ENCODE data around the gene ERG.

The ERG gene

DNA sequence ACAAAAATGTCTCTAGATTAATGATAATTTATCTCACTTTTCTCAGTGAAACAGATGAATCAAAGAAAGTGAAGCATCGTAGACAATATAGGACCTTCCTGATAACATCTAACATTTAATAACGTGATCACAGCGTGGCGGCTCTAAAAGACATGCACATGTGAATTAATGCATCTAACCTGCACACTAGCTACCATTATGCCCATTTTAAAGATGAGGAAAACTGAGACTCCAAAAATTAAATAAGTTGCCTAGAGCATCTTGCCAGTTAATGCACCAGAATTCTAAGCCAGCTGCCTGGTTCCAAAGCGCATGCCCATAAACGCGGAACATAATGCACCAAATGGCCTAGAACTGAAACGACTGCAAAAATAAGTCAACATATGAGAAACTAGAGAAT lies 23.5 kb downstream of the ERG start:
- DNase-seq (ENCODE audit: low read depth in 2 of 2, low spot score in 1 of 2), result no peak

DNA sequence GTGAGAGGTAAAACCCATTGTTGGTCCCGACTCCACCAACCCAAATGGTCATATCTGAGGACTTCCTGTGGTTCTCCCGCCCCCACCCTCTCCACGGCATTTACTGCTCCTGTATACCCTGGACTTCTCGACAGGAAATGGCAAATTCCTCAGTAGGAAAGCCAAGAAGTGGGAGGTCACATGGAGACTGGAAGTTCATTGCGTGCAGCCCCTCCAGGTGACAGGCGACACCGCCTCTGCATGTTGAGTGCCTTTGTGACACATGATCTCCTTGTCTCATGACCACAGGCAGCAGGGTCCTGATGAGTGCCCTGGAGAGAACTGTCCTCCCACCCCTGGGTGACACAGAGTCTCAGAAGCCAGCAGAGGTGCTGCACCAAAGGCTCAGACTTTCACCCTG lies 24.2 kb downstream of the ERG start:
- no peak for DNase-seq (ENCODE audit: low read depth in 2 of 2, low spot score in 1 of 2)

DNA sequence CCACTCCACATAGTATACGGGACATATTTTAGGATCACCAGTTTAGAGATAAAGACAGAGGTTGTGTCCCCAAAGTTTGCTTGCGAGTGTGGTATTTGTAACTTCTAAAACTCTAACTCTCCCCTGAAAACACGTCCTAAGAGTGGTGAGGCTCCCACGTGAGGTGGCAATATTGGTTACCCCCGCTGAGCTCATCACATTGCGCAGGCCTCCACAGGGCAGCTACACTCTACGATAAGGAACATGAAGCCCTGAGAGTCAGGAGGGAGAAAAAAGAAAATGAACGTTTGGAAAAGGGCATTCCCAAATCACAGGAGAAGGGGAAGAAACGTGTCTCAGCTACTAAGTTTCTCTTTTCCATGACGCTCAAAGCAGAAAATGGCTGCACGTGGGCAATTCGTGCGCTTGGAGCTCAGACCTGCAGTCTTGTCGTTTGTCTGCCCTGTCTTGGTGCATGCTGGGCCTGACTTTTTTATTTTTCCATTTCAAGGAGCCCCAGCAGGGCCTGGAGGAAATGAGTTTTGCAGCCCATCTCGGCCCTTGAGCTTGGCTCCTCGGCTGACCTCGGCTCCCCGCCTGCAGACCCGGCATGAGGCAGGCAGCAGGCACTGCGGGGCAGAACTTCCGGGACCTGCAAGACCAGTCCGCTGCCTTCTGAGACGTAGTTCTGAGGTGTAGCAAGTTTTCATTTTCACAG lies 25.7 kb downstream of the ERG start:
- DNase-seq (ENCODE audit: low read depth in 2 of 2, low spot score in 1 of 2), result no peak

DNA sequence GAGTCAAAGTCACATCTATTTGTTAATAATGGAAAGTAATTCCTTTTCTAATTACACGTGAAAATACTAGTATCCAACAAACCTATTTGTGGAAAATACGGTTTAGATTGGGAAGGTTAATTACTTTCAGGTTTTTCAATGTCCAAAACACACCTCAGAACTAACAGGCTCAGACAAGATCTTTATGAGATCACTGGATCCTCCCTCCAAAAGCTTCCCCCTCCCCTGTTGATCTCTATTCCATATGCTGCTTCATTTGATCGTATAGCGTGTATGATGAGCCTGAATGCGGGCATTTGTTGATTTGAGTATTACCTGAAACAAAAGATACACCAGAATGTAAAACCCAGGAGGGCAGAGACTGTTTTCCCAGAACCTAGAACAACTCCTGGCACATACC lies 26.5 kb downstream of the ERG start:
- DNase-seq (ENCODE audit: low read depth in 2 of 2, low spot score in 1 of 2), result no peak

DNA sequence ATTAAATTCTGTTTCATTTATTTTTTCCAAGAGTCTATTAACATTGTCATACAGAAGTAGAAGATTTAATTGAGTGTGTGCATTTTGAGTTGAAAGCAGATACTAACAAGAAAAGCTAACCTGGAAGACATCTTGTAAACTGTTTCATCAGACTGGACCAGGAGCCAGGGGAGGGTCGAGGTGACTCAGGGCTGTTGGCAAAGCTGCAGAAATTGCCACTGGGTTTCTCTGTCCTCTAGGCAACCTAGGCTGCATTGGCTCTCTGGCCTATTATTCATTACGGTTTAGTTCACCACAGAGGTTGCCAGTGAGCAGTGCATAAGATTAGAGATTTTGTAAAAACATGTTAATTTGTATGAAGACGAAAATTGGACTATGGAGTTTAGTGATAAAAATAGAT lies 27.5 kb downstream of the ERG start:
- DNase-seq (ENCODE audit: low read depth in 2 of 2, low spot score in 1 of 2), result no peak

DNA sequence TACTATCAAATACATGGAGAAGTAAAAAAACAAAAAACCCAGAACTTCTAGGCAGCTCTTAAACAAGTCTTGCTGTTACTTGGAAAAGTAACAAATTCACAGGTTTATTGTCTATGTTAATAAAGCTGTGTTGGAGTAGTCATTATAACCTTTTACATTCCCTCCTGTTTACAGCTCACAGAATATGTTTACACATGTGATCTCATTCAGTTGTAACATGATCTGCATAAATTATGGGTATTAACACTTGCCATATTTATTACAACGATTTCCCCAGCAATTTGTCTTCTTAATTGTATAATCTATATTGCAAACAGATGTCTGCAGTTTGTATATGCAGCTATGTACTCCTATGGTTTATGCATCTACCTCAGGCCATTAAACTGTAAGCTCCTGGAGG lies 28.6 kb downstream of the ERG start:
- DNase-seq (ENCODE audit: low read depth in 2 of 2, low spot score in 1 of 2), result no peak

DNA sequence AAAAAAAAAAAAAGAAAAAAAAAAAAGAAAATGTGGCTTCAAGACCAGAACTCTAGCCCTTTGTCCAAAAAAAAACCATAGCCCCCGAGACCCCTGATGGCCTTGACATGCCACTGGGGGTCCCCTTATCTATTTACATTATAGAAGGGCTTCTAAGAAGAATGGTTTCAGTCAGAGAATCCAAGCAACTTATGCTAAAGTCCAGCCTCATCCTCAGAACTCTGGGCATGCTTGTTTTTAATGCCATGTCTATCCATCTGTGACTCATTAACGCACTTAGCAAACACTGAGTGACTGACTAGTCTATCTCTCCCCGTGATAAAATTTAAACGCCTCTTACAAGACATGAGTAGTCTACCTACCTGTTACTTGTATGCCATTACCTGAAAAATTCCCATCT lies 29.3 kb downstream of the ERG start:
- DNase-seq (ENCODE audit: low read depth in 2 of 2, low spot score in 1 of 2), result no peak

DNA sequence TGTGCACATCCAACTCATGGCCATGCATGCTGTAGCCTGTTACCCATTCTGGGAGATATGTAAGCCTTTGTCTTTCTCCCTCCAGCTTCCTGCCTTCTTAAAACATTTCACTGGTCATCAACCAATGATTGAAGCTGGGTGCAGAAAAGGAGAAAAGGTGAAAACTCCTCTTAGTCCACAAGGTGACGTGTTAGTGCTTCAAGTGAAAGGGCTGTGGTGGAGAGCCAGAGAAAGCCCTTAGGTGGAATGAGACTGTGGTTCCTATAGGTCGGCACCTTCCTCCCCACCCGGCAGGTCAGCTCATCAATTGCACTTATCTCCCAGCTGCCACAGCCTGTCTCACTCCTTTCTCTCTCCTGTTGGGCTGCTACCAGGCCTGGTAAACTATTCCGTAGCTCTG lies 30.4 kb downstream of the ERG start:
- DNase-seq (ENCODE audit: low read depth in 2 of 2, low spot score in 1 of 2), result no peak

DNA sequence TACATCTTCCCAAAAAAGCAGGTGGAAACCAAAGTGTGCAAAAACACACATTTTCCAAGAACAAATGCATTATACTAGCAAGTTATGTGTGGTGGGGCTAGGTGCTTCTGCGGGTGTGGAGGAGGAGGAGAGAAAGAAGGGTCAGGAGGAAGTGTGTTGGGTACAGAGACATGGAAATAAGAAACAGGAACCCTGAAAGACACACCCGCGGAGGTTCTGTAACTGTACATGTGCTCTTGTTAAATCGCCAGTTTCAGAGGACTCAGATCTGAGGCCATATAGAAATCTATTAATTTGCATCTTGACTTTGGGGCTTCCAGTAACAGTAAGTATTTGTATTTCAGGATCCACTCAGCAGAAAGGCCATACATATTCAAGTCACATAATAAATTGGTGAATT lies 30.9 kb downstream of the ERG start:
- no peak for DNase-seq (ENCODE audit: low read depth in 2 of 2, low spot score in 1 of 2)

DNA sequence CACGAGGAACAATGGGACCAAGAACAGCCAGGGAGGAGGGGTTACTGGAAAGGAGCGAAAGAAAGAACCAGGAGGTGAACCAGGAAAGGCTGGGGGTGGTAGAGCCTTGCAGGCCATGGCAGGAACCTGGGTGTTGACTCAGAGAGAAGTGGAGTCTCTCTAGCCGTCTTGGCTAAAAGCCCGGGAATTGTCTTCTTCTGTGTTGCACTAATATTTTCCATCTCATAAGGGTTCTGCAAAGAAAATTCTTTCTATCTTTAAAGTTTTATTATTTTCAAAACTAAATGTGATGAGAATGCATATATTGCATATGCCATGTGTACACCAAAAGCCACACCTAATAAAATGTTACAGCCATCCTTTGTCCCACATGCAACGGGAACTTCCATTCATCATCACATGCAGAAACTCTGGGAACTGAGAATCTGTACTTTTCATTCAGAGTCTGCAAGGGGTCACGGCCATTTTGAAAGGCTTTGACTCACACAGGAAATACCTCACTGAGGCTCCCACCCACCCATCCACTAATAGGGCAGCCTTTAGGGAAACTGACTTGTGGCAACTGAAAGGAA lies 38.0 kb downstream of the ERG start:
- no peak for DNase-seq (ENCODE audit: low read depth in 2 of 2, low spot score in 1 of 2)

DNA sequence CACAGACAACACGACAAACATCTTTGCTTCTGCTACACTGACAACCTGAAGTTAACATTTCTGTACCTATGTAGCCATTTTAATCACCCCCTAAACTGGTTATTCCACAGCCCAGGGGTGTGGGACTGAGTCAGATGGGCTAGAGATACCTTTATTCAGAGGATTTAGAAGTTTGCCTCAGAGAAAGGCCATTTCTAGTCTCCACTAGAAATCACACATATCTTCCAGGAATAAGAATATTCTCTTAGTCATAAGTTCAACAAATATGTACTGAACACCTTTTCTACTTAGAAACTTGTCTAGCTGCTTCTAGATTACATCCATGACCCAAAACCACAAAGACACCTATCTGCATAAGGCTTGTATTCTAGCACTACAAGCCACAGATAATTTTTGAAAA lies 38.8 kb downstream of the ERG start:
- DNase-seq (ENCODE audit: low read depth in 2 of 2, low spot score in 1 of 2), result no peak

DNA sequence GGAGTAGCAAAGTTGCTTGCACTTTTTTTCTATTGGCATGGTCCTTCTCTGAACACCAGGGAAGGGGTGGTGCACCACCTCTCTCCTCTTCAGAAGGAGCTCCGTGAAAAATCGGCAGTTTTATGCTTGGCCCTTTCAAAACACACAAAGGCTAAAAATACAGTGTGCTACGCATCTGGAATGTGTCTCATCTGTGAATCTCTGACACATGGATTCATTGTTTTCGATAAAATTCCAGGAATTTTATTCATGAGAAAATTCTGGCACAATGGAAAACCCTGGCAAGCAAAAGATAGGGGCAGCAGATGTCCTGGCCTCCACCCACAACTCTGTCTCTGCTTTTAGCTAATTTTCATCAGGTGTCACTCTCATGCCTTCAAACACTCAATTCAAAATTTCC lies 42.9 kb downstream of the ERG start:
- DNase-seq (ENCODE audit: low read depth in 2 of 2, low spot score in 1 of 2), result no peak

DNA sequence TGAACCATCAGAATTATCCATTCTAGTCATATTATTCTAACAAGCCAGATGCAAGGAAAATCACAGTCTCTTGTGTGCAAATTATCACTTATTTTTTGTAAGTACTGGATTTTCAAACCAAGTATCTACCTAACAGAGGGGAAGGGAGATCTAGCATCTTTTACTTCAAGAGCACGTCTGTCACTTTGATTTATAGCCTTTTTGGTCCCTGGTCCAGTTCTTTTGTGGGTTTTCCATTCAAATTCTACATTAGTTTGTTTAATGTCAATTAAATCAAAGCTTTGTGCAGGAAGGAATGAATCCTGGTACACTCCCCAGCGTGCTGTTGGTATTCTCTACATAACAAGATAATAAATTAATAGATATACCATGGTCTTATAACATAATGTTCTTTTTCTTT lies 43.6 kb downstream of the ERG start:
- no peak for DNase-seq (ENCODE audit: low read depth in 2 of 2, low spot score in 1 of 2)

DNA sequence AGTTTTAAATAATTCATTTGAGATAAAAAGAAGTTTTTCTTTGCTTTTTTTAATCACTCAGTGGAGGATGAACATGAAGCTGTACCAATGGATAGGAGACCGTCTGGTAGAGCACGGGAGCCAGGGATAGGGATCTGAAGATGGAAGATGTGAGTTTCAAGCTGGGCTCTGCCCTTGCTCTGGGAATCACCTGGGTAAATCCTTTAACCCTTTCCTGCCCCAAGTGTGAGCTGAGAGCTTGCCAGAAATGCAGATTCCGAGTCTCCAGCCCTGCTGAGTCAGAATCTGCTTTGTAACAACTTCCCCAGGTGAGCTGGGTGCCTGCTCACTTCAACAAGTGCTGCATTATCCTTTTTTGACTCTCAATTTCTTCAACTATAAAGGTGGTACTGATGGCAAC lies 44.1 kb downstream of the ERG start:
- DNase-seq (ENCODE audit: low read depth in 2 of 2, low spot score in 1 of 2), result no peak

DNA sequence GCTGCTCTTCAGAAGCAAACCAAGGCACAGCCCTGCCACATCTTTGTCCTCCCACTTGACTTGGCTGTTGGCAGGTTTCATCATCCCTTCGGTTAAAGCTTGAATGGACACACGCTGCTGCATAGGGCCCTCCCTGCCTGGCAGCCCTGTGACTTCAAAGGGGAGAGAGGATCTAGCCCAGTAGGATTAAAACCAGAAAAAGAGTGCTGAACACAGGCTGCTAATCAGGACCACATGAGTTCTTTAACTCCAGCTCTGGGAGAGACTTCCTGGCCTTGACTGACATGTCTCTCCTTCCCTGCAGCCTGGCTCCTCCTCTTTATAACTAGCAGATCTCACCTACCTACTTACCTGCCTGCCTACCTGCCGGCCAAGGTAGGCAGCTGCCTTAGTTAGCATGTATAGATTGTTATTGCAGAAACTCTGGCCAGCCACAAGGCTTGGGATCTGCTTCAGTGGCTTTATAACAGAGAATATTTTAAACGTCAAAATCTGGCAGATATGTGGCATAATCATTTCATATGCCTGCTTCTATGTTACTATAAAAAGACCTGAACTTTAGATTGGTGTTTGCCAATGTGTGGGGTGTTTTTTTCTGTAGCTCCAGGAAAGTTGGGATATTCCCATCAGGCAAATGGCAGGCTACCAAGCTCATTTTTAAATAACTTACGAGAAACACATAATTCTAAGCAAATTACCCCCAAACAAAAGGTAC lies 49.4 kb downstream of the ERG start:
- DNase-seq (ENCODE audit: low read depth in 2 of 2, low spot score in 1 of 2), result no peak

DNA sequence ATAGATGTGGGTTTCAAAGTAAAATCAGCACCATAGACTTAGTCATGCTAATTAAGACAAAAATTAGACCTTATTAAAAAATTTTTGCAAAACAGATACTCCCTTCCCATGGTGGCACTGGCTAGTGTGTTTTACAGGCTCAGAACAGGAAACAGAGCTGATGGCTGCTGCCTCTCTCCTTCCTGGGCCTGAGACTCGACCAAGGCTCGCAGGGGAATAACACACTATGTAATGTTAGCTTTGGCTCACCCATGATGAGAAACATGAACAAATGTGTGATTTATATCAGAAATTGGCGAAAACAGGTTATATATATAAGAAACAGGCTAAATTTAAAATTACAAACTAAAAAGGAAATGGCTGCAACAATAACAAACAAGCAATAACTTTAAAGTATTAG lies 50.7 kb downstream of the ERG start:
- DNase-seq (ENCODE audit: low read depth in 2 of 2, low spot score in 1 of 2), result no peak

DNA sequence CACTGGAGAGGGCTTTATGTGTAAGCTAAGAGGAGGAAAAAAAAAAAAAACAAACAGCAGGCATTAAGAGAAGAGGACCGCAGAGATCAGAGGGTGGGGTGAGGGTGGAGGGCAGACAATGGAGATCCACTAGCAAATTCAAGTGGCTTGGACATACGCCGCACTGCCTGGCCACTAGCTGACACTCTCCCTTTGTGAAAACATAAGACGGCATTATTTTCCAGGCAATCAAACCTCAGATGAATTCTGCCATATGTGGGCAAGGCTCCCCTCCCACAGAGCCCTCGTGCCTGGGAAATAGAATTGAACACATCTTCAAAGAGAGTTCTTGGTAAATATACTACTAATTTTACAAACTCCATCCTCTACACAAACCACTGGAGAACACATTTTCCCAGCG lies 53.6 kb downstream of the ERG start:
- no peak for DNase-seq (ENCODE audit: low read depth in 2 of 2, low spot score in 1 of 2)

DNA sequence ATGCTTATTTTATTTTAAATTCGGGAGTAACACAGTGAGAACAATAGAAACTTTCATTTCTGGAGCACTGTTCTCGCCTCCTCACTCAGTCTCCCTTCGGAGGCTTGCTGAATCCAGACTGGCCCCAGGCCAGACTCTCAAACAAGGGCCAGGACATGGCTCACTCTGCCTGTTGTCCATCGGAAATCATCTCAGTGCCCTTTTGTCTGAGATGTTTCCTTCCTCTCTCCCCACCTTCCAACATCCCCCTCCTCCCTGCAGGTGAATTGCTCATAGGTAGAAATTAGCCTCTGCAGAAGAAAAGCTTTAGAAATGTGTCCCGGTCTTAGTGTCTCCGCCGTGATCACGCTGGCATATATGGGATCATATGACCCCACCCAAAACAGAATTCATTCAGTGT lies 55.2 kb downstream of the ERG start:
- no peak for DNase-seq (ENCODE audit: low read depth in 2 of 2, low spot score in 1 of 2)

DNA sequence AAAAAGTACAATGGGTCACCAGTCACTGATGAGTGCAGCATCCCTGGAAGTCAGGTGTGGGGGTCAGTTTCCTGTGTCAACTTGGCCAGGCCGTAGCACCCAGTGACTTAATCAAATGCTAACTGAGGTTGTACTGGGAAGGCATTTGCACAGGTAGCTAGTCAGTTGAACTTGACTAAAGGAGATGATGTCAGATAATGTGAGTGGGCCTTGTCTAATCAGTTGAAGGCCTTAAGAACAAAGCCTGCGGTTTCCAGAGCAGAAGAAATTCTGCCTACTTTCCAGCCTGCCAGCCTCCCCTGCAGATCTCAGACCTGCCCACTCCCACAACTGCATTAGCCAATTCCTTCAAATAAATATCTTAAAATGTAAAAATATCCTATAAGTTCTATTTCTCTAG lies 57.1 kb downstream of the ERG start:
- DNase-seq (ENCODE audit: low read depth in 2 of 2, low spot score in 1 of 2), result no peak

DNA sequence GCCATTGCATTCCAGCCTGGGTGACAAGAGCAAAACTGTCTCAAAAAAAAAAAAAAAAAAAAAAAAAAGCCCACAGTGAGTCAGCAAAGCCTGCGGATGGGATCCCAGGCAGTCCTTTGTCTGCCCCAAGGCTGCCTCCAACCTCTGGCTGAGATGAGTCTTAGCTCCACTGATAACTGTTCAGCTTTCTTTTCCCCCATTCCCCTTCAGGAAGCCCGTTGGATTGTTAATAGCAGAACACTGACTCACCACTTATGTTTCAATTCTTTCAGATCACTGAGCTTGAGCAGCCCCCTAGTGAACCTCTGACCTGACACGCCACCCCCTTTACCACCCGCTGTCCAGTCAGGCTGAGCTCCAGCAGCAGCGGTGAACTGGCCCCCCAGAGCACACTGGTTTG lies 57.5 kb downstream of the ERG start:
- no peak for DNase-seq (ENCODE audit: low read depth in 2 of 2, low spot score in 1 of 2)

DNA sequence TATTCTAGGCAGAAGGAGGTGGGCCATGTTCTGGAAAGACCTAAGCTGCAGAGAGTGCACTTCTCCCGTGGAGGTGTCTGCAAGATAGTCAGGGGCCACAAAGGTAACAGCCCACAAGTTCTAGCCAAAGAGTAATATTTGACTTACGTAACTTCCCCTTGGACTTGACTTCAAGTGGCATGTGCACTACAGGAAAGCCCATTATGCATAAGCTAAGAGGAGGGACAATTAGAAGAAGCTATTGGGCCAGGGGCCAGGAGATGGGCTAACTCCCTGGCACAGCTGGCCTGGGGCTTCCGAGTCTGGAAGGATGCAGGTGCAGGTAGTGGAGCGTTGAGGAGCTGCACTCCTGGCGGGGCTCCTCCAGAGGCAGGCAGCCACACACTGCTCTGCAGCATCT lies 58.3 kb downstream of the ERG start:
- DNase-seq (ENCODE audit: low read depth in 2 of 2, low spot score in 1 of 2), result no peak

DNA sequence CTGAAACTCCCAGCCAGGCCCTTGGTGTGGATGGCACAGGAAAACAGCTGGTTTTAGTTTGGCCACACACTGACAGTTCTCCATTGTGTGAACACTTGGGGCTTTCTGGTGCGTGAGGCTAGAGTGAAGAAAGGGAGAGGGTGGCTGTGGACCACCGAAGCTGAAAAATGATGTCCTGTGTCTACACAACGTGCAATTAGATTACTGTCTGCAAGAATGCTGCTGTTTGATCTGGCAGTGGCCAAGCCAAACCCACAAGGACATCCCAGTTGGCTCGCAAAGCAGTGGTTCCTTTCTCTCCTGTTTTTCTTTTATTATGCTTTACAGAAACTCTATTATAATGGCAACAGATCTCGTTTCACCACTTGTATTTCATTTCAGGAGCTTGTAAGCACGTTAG lies 58.9 kb downstream of the ERG start:
- DNase-seq (ENCODE audit: low read depth in 2 of 2, low spot score in 1 of 2), result no peak

DNA sequence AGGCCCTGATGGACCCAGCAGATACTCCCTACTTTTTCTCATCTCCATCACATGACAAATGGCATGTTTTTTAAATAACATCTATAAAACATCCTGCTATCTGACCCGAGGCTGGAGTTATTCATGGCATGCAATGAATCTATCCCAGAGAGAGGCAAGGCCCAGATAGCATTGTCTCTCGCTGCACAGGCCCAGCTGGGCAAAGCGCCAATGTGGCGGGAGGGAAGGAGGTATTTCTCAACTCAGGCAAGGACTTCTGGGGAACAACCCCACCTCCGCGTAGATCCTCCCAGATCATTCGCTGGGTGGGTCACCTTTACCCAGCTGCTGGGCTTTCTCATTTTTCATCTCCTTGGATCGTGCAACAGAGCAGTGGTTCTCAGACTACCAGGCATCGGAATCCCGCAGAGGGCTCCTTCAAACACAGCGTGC lies 59.8 kb downstream of the ERG start:
- no peak for DNase-seq (ENCODE audit: low read depth in 2 of 2, low spot score in 1 of 2)
